HG03571 (cell line): ENCODE results near the gene LRRC26.

Experiments used
- ATAC-seq: cut with Tn5 transposase; IDR thresholded peaks from one replicate; pipeline ENCODE4 v1.9.1; 2021; ENCODE audit not compliant: unreplicated experiment

Gene LRRC26, protein sequence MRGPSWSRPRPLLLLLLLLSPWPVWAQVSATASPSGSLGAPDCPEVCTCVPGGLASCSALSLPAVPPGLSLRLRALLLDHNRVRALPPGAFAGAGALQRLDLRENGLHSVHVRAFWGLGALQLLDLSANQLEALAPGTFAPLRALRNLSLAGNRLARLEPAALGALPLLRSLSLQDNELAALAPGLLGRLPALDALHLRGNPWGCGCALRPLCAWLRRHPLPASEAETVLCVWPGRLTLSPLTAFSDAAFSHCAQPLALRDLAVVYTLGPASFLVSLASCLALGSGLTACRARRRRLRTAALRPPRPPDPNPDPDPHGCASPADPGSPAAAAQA

DNA sequence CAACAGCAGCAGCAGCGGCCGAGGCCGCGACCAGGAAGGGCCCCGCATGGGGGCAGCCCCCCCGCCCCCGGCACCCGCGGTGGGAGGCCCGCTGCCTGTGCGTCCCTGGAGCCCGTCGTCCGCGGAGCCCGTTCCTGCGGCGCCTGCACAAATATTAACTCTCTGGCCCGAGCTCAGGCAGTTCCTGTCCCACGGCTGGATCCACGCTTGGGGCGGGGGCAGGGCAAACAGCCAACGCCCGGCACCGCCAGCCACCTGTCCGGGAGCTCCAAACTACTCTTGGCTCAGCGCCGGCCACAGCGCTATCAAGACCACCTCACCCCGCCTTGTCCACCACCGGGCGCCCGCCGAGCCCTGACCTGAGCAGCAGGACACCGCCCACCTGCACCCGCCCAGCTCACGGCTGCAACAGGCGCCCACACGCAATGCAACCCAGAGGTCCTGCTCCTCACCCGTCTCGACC lies at the start of gene LRRC26:
Gene LRRC26 (minus strand): TSS at position 156 of the 463 bp plus-strand sequence. CDS start 108 bp downstream, at position 48.
- ATAC-seq = no peak

DNA sequence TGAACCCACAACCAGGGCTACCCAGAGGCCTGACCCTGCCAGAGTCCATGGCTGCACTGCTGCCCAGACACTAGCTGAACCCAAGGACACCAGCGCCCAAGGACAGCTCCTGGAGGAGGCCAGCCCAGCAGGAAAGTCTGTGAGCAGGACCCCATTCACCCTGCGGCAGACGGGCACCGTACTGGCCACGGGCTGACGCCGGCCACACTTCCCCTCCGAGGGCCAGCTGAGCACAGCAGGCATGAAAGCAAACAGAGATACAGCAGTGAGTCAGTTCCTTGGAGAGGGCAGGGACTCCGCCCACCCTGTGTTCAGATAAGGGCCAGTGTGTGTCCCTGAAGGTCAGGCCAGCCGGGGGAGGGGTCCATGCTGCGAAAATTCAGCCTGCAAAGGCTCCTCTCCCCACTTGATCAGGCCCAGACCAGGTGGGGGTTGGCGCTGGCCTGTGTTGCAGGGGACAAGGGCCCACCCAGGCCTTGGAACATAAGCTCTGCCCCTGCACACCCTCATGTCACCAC lies 49.0 kb upstream of the LRRC26 start:
- no peak for ATAC-seq

DNA sequence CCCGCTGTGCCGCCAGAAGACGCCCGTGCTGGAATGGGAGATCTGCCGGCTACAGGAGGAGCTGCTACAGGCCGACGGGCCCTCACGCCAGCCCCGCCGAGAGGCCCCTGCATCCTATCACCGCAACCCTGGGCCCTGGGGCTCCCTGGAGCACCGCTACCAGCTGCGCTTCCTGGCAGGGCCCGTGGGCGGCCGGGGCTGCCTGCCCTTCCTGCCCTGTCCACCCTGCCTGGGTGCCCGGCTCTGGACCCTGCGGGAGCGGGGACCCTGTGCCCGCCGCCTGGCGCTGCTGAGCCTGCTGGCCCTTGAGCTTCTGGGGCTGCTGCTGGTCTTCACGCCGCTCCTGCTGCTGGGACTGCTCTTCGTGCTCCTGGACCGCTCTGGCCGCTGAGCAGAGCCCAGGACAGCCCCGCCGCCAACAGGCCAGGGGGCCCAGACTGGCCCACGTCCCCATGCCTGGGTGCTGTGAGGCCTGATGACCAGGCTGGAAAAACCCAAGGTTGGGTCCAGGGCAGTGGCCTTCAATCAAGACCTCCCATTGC lies 48.4 kb upstream of the LRRC26 start:
- ATAC-seq = no peak

DNA sequence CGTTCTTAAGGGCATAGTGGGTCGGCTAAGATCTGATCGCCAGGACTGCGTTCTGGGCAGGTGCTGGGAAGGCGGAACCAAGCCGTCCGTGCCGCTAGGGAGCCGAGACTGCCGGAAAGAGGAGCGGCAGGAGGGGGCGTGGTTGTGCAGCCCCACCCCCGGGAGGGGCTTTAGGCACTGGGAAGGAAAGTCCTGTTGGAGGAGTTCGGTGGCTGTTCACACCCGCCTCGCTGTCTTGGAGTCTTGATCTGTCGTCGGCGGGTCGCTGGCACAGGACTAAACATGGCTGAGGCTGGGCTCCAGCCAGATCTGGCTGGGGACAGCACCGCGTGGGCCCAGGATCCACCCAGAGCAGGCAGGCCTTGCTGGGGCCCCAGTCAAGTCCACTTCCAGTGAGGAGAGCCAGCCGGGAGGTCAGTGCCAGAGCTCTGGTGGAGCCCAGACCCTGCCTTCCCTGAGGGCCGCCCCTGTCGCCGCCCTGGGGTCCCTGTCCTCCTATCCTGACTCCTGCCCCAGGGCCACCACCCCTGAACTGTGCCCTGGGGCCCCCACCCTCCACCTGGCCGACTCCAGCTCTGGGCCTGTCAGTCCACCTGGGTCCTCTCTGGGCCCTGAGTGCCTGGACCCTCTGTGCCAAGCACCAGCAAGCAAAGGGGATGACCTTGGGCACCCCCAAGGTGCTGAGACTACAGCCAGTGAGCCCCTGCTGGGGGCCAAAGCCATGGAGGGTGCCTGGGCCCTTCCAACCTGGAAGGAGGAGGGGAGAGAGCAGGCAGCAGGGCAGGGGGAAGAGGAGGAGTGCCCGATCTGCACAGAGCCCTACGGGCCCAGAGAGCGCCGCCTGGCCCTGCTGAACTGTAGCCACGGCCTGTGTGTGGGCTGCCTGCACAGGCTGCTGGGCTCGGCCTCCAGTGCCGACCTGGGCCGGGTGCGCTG lies 47.7 kb upstream of the LRRC26 start:
- ATAC-seq = no peak

DNA sequence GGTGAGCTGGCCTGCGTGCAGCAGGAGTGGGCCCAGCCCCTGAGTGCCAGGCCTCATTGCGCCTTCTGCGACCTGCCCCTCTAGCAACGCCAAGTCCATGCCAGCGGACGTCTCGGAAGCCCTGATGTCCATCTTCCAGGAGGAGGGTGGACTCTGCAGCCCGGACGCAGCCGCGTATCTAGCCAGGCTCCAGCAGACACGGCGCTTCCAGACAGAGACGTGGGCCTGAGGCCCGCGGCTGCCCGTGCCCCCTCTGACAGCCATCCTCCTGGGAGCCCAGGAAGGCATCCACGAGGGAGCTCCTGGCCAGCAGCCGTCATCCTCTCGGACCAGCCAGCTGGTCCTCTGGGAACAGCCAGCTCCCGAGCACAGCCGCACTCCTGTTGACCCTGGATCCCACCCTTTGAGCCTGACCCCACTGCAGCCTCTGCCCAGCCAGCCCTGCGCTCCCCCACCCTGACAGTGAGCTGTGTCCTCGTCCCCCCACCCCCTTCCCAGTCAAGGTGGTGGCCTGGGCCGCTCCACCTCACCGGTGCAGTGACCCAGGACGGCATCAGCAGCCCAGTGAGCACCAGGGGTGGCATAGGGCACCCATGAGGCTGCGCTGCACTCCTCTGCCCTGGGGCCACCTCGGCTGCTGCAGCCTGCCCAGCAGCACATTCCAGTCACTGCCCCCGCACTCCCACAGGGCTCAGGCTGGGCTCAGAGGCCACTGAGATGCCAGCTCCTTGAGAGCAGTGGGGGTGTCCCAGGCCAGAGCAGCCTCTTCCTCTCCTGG lies 46.5 kb upstream of the LRRC26 start:
- no peak for ATAC-seq

DNA sequence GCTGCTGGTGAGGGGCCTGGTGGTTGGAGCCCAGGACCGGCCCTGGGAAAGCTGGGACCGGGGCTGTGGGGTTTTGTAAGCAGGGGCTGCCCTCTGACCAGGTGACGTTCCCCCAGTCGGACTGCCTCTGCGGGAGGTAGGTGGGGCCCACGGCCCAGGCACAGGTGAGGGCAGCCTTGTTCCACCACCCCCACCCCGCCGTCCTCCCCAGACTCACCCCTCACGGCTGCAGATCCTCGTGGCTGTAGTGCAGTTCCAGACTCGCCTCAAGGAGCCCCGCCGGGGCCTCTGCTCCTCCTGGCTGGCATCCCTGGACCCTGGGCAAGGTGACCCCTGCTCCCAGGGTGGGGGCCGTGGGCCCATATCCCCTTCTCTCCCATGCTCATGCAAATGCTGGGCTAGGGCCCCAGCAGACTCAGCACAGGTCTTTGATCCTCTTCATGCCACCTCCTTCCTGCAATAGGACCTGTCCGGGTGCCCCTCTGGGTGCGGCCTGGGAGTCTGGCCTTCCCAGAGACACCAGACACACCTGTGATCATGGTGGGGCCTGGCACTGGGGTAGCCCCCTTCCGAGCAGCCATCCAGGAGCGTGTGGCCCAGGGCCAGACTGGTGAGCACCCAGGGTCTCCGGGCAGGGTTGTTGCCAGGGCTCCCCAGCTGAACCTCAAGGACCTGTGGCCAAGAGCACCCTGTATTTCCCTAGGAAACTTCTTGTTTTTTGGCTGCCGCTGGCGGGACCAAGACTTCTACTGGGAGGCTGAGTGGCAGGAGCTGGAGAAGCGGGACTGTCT lies 45.5 kb upstream of the LRRC26 start:
- ATAC-seq = no peak

DNA sequence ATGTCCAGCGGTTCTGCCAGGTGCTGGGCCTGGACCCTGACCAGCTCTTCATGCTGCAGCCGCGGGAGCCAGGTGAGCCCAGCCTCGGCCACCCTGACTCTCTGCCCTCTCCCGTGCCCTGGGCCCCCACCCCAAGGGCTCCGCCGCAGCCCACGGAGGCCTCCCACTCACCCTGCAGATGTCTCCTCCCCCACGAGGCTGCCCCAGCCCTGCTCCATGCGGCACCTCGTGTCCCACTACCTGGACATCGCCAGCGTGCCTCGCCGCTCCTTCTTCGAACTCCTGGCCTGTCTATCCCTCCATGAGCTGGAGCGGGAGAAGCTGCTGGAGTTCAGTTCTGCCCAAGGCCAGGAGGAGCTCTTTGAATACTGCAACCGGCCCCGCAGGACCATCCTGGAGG lies 44.8 kb upstream of the LRRC26 start:
- no peak for ATAC-seq

DNA sequence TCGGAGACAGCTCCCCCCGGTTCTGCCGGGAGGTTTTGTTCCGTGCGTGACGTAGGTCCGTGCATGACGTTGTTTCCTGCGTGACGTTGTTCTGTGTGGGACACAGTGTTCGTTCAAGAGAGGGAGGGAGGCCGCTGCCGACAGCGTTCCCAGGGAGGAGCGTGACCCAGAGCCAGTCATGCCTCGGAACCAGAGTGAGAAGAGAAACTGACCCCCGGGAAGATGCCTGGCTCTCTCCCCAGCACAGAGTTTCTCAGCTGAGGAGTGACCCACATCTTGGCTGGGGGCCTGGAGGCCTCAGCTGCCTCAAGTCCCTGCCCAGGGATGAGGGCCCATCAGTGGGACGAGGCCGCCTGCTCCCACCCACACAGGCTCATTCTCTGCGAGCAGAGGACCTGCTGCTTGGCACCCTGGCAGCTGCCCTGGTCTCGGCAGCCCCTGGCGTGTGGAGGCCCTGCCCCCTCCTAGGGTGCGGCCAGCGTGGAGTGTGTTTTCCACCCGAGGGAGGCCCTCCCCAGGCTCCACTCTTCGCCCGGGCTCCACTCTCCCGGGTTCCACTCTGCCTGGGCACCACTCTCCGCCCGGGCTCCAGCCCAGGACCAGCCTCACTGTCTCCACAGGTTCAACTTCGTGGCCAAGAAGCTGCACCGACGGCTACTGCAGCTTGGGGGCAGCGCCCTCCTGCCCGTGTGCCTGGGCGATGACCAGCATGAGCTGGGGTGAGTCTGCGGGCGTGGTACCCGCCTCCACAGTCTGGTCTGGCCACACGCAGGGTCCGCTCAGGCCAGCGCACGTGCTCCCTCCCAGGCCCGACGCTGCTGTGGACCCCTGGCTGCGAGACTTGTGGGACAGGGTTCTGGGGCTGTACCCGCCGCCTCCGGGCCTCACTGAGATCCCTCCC lies 43.6 kb upstream of the LRRC26 start:
- no peak for ATAC-seq

DNA sequence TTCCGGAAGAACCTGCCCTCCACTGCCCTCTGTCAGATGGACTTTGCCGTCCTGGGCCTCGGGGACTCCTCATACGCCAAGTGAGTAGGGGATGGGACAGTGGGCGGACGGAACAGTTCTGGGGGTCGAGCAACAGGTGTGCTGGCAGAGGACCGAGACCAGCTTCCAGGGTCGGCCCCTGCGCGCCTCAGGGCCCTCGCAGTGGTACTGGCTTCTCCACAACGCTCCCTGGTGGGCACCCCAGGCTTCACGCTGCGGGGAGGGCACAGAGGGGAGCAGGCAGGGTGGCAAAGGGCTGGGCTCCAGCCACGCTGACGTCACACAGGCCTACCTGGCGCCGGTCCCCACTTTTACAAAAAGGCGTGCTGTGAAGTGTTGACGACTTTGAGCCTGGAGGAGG lies 42.7 kb upstream of the LRRC26 start:
- no peak for ATAC-seq

DNA sequence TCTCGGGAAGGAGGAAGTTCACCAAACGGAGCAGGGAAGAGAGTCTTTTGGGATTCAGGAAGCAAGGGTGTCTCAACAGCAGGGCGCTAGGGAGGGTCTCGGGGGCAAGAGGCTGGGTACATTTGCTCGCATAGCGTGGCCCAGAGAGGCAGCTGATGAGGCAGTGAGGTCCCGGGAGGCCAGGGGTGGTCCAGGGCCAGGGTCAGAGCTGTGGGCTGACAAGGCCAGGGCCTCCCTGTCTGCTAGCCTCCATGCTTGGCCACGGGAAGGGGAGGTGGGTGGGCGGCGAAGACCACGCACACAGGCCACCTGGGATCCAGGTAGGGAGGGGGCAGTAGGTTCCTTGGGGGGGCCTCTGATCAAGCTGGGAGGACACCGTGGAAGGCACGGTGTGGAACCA lies 41.7 kb upstream of the LRRC26 start:
- no peak for ATAC-seq

DNA sequence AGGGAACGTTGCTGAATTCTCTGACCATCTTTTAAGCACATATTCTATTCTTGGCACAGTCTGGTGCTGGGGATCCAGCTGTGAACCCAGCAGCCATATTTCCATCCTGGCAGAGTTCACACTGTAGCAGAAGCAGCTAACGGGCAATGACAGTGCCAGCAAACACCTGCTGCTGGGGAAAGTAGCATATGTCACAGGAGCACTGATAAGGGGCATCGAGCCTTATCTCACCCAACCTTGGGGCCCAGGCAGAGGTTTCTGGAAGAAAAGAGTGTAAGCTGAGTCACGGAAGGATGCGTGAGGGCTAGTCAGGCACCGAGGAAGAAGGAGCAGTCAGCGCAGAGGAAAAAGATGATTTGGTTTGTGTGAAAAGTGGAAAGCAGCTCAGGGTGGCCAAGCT lies 36.8 kb upstream of the LRRC26 start:
- no peak for ATAC-seq

DNA sequence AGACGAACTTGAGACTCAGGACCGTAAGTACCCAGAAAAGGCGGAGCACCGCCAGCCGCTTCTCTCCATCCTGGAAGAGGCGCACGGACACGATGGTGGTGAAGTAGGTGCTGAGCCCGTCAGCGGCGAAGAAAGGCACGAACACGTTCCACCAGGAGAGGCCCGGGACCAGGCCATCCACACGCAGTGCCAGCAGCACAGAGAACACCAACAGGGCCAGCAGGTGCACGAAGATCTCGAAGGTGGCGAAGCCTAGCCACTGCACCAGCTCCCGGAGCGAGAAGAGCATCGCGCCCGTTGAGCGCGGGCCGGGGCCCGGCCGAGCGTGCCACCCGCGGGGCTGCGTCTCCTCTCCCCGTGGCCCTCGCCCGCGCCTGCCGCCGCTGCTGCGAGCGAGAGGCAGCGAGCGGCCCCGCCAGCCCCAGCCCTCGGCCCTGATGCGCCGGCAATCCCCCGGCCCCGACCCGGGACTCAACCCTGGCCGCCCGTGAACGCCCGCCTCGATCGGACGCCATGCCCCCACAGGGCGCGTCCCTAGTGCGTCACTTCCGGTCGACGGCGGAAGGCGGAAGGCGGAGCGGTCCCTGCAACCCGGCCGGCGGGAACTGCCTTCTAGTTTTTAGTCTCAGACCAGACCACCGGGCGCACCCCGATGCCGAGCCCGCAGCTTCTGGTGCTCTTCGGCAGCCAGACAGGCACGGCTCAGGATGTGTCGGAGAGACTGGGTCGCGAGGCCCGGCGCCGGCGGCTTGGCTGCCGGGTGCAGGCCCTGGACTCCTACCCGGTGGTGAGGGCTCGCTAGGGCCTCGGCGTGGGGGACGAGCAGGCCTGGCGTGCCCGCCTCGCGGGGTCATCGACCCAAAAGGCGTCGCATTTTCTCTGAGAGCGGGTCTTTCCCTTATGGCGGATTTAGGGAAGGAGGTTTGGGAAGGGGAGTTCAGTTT lies 35.5 kb upstream of the LRRC26 start, which contains the start of the genes NDOR1 and TMEM203:
Gene NDOR1 (plus strand): TSS at position 575 of the 944 bp plus-strand sequence. CDS start 78 bp downstream, at position 653.
Gene TMEM203 (minus strand): TSS at position 523 of the 944 bp plus-strand sequence. CDS start 234 bp downstream, at position 289.
- no peak for ATAC-seq

DNA sequence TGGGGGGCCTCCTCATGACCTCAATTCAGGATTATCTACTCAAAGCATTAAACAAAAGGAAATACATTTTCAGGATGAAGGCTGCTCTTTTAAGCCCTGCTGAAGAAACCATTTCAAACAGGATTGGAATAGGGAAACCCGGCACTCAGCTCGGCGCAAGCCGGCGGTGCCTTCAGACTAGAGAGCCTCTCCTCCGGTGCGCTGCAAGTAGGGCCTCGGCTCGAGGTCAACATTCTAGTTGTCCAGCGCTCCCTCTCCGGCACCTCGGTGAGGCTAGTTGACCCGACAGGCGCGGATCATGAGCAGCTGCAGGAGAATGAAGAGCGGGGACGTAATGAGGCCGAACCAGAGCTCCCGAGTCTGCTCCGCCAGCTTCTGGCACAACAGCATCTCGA lies 34.9 kb upstream of the LRRC26 start:
- ATAC-seq = no peak

DNA sequence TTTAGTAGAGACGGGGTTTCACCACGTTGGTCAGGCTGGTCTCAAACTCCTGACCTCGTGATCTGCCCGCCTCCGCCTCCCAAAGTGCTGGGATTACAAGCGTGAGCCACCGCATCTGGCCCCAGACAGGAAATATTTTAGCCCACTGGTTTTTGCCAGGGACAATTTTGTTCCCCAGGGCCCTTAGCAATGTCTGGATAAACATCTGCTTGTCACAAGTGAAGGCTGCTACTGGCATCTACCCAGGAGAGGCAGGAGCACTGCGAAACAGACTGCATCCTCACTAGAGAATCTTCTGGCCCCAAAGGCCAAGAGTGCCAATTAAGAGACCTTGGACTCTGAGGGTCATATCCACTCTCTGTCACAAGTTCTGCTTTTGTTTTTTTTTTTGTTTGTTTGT lies 33.1 kb upstream of the LRRC26 start:
- no peak for ATAC-seq

DNA sequence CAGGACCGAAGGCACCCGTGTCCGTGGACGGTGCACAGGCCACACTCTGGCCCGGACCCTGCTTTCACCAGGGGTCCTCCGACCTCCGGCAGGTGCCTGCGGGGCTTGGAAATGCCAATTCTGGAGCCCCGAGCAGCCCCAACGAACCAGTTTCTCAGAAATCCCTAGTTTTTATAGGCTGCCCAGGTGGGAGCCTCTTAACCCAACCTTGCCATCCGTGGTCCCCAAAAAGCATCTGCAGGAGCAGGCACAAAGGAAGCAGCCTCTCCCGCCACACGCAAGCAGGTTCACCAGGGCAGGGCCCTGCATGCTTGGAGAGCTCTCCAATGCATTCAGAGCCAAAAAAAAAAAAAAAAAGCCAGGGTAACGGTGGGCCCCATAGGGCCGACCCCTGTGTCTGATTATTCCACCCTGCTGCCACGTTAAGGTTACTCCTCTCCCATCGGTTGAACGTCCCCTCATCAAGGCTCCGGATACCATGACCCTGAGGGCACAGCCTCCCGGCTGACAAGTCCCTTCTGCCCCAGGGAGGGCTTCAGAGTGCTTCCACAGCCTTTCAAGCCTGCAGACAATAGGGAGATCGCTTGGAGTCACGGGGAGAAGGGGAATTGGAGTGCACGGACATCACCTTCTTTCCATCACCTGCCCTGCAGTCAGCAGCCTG lies 31.5 kb upstream of the LRRC26 start:
- ATAC-seq = no peak

DNA sequence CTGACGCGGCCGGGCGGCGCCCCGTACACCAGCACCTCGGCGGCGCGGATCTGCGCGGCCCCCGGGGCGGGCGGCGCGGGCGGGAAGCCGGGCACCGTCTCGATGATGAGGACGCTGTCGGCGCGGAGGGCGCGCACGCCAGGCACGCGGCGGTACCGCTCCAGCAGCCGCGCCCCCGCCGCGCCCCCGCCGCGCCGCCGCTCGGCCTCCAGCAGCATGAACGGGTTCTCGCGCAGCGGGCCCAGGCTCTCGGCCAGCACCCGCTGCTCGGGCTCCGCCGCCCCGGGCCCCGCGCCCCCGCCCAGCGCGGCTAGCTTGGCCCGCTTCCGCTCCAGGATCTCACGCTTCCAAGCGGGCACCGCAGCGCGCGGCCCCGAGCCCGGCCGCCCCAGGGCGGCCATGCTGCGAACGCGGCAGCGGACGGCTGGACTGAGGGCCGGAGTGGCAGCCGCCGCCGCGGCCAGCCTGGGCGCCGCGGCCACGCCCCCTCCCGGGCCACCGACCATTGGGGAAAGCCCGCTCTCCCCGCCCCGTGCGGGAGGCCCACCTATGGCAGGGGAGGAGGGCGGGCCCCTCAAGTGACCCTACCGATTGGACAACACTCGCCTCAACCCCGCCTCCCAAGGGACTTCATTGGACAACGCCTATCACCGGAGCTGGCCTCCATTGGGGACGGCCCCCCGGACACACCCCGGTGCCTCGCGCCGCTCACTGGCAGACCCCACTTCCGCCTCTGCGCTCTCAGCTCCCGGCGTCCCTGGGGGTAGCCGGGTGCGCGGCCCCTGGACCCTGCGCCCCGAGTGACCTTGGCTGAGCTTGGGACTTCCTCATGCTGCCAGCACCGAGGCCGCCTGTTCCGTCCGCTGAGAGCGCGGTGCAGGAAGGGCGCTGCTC lies 30.7 kb upstream of the LRRC26 start, which contains the start of gene TPRN:
Gene TPRN (minus strand): TSS at position 431 of the 894 bp plus-strand sequence. CDS start 30 bp downstream, at position 401.
- peak; percentile 80 for ATAC-seq
